Measurements from ENCODE around the gene TPSB2. TPM values are rescaled to one million over a fixed set of nuclear protein-coding genes. Genes with fewer than 3 reads are reported as not detected.
"Not testable (repeated sequence)": the region's sequence is repeated elsewhere in the genome, so short reads cannot be mapped to it uniquely, and the experiment has no call there.

Gene TPSB2
- total RNA-seq, 1 experiment from 2014 or later = not detected

DNA sequence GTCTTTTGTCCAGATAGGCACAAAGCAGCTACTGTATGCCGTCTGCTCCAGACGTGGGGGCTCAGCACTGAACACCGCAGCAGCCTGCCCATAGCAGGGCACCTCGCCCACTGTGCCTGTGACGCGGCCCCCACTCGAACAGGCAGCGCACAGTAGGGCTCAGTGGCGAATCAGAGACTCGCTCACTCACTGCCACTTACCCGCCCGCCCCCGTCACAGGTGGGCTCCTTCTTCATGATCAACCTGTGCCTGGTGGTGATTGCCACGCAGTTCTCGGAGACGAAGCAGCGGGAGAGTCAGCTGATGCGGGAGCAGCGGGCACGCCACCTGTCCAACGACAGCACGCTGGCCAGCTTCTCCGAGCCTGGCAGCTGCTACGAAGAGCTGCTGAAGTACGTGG is 28.5 kb downstream of the TPSB2 start:
- DNase-seq (ENCODE audit: low read depth) = no peak

DNA sequence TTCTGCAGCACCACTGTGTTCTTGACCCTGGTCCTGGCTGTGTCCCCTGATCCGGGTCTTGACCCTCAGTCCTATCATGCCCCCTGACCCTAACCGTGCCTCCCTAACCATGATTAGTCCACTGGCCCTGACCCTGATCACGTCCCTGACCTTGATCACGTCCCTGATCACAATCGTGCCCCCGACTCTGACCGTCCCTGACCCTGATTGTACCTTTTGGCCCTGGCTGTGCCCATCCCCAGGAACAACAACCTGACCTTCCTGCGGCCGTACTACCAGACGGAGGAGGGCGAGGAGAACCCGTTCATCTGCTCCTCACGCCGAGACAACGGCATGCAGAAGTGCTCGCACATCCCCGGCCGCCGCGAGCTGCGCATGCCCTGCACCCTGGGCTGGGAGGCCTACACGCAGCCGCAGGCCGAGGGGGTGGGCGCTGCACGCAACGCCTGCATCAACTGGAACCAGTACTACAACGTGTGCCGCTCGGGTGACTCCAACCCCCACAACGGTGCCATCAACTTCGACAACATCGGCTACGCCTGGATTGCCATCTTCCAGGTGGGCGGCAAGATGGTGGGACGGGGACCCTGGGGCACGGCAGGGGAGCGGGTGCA is 29.9 kb downstream of the TPSB2 start:
- DNase-seq (ENCODE audit: low read depth) = no peak

DNA sequence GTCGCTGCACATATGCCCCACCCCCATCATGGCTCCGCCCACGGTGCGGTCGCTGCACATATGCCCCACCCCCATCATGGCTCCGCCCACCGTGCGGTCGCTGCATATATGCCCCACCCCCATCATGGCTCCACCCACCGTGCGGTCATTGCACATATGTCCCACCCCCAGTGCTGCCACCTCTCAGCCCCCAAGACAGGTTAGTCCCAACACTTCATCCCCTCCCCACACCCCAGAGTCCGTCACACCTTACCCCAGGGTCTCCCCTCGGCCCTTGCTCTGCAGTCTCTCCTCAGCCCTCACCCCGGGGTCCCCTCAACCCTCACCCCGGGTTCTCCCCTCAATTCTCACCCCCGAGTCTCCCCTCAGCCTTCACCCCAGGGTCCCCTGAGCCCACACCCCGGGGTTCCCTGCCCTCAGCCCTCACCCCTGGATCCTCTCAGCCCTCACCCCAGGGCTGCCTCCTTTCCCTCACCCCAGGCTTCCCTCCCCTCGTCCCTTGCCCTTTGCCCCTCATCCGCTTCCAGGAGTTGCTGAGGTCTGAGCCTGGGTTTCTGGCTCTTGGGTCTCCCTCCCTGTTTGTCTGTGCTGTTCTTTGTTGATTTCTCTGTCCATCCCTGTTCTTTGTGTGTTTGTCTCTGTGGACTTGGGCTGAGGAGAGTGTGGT is 30.5 kb downstream of the TPSB2 start:
- DNase-seq (ENCODE audit: low read depth) = no peak

DNA sequence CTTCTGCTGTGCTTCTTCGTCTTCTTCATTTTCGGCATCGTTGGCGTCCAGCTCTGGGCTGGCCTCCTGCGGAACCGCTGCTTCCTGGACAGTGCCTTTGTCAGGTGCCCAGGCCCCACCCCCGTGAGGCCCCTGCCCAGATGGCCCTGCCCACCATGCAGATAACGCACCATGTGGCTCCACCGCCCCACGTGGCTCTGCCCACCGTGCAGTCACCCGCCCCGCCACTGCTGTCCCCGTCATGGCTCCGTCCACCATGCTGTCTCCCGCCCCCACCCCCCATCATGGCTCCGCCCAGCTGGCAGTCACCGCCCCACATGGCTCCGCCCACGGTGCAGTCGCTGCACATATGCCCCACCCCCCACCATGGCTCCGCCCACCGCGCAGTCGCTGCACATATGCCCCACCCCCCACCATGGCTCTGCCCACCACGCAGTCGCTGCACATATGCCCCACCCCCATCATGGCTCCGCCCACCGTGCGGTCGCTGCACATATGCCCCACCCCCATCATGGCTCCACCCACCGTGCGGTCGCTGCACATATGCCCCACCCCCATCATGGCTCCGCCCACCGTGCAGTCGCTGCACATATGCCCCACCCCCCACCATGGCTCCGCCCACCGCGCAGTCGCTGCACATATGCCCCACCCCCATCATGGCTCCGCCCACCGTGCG is 31.2 kb downstream of the TPSB2 start:
- not testable (repeated sequence) for DNase-seq (ENCODE audit: low read depth)

DNA sequence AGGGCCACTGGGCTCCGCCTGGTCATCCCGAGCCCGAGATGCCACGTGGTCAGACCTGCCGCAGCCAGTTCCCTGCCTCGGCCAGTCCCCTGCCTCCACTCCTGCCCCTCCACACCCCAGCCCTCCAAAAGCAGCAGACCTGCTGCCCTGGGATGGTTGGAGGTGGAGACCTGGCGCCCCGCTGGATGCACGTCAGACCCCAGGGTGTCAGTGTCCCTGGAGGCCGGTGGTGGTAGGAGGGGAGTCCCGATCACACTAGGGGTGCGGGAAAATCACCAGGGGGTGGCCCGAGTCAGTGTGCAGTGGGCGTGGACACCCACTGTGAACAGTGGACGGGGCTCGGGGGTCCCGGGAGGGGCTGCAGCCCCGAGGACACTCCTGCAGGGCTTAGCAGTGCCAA is 31.8 kb downstream of the TPSB2 start:
- no peak for DNase-seq (ENCODE audit: low read depth)

DNA sequence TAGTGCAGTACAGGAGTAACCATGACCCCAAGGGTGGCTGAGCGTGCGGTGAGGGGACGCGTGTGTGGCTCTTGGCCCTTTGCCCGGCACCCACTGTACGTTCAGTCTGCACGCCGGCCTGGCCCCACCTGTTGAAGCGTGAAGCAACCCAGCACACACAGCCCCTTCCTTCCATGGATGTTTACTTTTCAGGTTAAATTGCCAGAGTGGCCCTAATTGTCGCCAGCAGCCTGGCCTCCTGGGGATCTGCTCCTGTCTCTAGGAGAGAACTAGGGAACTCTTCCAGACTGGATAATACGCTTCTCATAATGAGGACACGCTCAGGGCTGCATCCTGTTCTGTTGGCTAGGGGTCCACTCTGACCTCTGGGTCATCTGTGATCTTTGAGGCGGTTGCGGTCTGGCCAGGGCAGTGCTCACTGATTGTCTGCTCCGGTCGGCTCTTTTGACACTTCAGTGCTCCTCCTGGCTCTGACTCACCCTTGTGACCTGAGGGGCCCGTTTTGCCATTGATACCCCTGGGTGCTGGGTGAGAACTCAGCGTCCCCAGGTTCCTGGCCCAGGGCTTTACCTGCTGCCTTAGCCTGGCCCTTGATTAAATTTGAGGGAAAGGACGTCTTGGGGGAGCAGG is 32.6 kb downstream of the TPSB2 start:
- no peak for DNase-seq (ENCODE audit: low read depth)

DNA sequence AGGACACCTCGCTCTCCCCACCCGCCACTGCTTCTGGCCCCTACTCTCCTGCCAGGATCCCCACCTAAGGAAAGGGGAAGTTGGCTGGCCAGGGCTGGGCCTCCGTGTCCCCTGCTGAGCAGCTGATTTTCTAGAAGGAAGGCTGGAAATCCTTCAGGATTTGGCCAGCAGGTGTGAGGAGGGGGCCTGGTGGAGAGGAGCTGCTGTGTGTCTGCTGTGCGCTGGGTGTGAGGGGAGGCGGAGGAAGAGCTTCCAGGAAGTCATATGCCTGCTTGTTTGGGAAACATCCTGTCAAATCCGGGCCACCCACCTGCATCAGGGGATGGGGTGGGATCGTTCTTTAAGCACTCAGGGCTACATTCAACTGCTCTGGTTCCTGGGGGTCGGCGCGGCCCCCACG is 33.5 kb downstream of the TPSB2 start:
- no peak for DNase-seq (ENCODE audit: low read depth)

DNA sequence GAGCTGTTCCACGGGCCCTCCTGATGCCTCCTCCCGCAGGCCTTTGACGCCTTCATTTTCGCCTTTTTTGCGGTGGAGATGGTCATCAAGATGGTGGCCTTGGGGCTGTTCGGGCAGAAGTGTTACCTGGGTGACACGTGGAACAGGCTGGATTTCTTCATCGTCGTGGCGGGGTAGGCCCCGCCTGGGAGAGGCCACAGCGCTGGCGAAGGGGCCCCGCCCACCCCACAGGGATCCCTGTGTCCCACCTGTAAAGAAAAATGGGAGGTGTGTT is 34.7 kb downstream of the TPSB2 start:
- no peak for DNase-seq (ENCODE audit: low read depth)

DNA sequence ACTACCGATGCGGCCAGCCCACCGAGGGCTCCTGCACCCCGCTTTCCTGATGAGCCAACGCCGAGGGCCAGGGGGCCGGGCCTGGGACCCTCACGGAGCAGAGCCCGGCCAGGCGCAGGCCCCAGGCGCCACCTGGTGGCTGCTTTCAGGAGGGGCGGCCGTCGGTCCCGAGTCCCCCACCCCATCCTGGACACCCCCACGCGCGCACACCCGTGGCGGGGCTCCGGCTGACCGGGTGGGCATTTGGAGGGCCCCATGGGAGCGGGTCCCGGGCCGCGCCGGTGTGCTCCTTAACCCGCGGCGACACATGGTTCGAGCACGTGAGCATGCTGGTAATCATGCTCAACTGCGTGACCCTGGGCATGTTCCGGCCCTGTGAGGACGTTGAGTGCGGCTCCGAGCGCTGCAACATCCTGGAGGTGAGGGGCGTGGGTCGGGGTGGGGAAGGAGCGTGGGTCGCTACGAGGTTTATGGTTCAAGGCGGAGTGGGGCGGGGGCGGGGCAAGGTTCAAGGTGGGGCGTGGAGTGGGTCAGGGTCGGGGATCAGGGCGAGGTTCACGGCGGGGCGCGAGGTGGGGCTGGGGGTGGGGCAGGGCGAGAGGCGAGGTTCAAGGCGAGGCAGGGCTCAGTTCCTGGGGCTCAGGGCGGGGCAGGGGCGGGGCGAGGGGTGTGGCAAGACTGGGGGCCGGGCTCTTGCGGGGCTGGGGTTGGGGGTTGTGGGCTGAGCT is 35.2 kb downstream of the TPSB2 start:
- DNase-seq (ENCODE audit: low read depth) = no peak

DNA sequence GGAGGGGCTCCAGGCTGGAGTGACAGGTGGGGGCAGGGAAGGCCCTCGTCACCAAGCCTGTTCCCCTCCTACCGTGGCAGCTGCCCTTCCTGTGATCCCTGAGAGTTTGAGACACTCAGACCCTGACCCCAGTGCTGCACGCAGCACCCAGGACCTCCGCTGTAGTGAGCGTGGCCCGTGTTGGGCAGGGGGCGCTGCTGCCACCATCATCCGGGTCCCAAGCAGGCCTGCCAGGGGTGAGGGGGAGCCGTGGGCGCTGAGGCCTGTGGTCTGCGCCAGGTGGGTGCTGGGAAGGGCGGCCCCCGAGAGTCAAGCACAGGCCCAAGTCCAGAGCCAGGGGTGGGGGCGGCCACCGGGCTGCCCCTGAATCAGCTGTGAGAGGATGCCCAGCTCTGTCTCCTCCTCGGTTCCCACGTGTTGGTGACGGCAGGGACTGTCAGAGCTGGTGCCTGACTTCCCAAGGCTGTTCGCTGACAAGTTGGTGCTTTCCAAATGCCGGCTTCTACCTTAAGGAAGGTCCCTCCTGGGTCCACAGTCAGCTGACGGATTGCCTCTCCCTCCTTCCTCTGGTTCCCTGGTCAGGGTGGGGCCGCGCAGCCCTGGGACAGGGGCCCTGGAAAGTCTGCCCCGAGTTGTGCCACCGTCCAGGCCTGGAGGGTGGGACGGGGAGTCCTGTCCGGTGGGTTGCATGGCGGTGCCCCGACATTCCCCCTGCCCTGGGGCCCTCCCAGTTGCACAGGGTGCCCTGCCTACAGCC is 36.0 kb downstream of the TPSB2 start:
- no peak for DNase-seq (ENCODE audit: low read depth)

DNA sequence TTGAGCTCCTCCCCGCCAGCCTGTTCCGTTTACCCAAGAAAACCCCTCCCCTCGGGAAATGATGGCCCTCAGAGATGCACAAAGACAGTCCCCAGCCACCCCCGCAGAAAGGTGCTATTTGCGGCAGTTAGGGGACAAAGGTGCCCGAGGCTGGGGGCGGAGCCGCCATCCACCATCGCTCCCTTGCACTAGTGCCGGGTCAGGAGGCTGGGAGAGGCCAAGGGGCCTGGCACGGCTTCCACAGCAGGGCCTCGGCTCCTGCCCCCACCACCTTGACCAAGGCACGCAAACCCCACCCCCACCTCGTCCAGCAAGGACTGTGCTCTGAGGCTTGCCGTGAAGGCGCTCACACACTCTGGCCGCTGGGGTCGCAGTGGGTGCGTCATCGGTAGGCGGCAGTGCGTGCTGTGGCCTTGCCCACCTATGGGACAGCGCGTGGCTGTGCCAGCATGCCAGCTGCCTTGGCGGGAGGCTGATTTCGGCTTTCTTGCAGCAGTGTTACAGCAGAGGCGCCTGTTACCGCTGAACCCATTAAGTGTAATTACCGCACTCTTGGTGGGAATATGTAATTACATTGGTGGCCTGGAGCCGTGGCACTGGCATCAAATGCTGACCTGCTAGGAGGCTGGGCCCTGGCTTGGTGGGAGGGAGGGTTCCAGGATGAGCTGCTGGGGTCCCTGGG is 36.7 kb downstream of the TPSB2 start:
- no peak for DNase-seq (ENCODE audit: low read depth)

DNA sequence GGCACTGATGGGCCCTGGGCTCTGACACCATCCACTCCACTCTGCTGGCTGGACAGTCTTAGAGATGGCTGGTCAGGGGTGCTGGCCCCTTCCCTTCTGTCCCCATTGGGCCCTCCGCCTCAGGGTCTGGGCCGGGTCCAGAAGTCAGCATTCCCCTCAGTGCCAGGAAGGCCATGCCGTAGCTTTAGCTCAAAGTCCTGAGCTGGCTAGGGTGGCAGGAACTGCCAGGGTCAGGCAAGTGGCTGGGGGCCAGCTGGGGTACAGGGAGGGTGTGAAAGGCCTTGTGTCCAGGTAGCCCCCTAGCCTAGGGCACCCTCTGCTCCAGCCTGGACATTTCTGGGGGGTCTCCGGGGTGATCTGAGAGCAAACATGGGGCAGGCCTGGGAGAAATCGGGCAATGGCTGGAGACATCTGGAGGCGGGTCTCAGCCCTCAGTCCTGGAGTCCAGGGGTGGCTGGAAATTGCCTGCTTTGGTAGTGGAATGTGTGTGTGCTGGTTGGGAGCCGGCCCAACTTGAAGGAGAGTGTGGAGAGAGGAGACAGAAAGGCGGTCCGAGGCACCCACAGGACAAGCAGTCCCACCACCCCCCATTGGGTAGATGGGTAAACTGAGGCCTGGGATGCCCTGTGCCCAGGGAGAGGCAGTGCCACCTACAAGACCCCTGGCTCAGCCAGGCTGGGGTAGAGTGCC is 37.5 kb downstream of the TPSB2 start:
- DNase-seq (ENCODE audit: low read depth) = no peak

DNA sequence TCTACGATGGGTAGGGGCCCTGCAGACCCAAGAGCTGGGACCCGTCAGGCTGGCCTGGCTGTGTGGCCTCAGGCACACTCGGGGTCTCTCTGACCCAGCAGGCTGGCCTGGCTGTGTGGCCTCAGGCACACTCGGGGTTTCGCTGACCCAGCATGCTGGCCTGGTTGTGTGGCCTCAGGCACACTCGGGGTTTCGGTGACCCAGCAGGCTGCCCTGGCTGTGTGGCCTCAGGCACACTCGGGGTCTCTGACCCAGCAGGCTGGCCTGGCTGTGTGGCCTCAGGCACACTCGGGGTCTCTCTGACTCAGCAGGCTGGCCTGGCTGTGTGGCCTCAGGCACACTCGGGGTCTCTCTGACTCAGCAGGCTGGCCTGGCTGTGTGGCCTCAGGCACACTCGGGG is 39.2 kb downstream of the TPSB2 start:
- DNase-seq (ENCODE audit: low read depth) = not testable (repeated sequence)

DNA sequence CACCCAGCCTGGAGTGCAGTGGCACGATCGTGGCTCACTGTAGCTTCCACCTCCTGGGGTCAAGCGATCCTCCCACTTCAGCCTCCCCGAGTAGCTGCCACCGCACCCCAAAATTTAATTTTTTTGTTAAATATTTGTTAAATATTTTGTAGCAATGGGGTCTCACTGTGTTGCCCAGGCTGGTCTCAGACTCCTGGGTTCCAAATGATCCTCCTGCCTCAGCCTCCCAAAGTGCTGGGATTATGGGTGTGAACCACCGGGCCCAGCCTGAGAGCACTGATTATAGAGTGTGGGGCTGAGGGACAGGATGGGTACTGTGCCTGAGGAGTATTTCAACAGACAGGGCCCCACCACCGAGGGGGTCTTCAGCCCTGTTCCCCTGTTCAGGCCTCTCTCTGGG is 40.5 kb downstream of the TPSB2 start:
- no peak for DNase-seq (ENCODE audit: low read depth)

DNA sequence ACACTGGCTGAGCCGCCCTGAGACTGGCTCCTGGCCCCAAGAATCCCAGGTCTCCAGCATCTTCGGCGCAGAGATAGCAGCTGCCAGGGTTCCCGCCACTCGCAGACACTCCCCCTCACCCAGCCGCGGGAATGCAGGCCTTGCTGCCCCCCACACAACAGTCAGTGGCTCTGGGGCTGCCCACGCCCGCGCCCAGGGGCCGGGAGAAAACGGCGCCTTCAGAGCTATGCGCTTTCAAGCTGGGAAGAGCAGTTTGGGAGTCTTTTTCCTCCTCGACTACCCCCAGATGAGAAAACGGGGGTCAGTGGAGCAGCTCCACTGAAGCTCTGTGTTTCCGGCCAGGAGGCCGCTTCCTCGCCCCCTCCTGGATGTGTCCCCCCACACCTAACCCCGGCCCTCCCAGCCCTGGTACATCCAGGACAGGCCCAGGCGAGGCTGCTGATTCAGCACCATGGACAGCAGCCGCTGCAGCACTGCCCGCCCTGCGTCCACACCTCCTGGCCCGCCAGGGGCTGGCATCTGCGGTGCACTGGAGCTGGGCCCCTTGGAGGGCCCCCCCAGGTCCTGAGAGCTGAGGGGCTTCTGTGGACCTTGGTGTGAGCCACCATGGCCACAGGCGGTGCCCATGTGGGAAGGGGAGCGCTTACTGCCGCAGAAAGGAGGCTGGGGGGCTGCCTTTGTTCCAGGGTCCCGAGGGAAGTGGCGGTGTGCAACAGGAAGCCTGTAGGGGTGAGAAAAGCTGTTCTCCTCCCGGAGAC is 41.4 kb downstream of the TPSB2 start:
- peak; percentile 31 for DNase-seq (ENCODE audit: low read depth)

DNA sequence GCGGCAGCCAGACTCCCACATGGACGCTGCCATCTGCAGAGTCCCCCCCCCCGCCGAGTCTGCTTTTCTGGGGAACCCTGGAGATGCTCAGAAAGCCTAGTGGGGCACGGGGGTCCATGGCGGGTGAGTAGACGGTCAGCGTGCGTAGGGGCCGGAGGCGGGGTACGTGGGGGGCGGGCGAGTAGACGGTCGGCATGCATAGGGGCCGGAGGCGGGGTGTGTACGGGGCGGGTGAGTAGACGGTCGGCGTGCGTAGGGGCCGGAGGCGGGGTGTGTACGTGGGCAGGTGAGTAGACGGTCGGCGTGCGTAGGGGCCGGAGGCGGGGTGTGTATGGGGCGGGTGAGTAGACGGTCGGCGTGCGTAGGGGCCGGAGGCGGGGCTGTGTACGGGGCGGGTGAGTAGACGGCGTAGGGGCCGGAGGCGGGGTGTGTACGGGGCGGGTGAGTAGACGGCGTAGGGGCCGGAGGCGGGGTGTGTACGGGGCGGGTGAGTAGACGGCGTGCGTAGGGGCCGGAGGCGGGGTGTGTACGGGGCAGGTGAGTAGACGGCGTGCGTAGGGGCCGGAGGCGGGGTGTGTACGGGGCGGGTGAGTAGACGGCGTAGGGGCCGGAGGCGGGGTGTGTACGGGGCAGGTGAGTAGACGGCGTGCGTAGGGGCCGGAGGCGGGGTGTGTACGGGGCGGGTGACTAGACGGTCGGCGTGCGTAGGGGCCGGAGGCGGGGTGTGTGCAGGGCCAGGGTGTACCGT is 44.4 kb downstream of the TPSB2 start:
- not testable (repeated sequence) for DNase-seq (ENCODE audit: low read depth)

DNA sequence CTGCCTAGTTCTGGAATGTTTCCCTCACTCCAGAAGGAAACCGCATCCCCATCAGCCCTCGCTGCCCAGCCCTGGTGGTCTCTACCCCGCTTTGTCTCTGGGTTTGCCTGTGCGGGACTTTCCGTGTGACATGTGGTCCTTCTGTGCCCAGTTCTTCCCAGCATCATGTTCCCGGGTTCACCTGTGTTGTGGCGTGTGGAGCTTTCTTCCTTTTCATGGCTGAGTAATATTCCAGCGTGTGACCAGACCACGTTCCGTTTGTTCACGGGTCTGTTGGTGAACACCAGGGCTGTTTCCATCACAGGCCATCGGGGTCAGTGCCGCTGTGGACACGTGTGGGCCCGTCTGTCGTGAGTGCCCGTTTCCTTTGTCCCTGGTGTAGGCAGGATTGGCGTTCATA is 45.0 kb downstream of the TPSB2 start:
- no peak for DNase-seq (ENCODE audit: low read depth)

DNA sequence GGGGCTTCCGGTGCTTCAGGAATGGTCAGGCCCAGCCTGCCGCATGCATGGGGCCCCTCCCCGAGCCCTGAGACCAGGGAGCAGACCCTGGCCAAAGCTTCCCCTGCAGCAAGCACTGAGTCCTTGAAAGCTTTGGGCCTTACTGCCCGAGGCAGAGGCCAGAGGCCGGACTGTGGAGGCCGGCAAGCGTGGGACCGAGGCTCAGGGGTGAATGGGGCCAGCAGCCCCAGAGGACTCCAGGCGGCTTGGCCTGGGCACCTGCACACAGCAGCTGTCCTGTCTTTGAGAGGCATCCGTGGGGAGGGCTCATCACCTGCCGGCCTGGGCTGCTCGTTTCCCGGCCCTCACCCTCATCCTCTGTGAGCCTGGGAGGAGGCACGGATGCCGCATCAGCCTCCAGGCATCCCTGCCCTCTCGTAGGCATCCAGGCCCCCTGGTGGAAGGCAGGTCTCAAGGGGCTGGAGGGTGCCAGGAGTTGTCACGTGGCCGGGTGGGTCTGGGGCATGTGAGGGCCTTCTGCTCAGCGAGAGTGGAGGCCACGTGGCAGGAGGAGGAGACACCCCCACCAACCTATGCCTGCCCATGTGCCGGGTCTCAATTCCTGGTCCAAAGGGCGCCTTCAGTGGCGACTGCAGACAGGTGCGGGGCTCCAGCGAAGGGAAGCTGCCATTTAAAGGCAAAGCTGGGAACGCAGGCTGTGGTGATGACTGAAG is 45.7 kb downstream of the TPSB2 start:
- DNase-seq (ENCODE audit: low read depth) = no peak
